Nephron (organoid): ENCODE results near the gene NDUFS6.
A peak's percentile ranks its signal among the peaks of the same experiment; 100 is the strongest.

Experiments
- H3K27ac Mint-ChIP-seq, 3 experiments: 2 replicates each; pipeline ENCODE4 v1.8.0; 2020; ENCODE audit warnings: mixed read lengths in 3 of 3, mild to moderate bottlenecking in 2 of 3, moderate library complexity in 1 of 3
- H3K27me3 Mint-ChIP-seq: 2 replicates; pipeline ENCODE4 v1.8.0; 2021; ENCODE audit warnings: low read depth, mild to moderate bottlenecking, moderate library complexity, mixed read lengths
- H3K36me3 Mint-ChIP-seq: 2 replicates; pipeline ENCODE4 v1.8.0; 2020; ENCODE audit warnings: low read depth, mixed read lengths
- H3K4me1 Mint-ChIP-seq: 2 replicates; pipeline ENCODE4 v1.8.0; 2020; ENCODE audit warnings: mixed read lengths
- H3K4me3 Mint-ChIP-seq, 3 experiments: 2 replicates each; pipeline ENCODE4 v1.8.0; 2020; ENCODE audit warnings: mild to moderate bottlenecking in 3 of 3, mixed read lengths in 3 of 3, moderate library complexity in 2 of 3
- H3K9me3 Mint-ChIP-seq: 2 replicates; pipeline ENCODE4 v1.8.0; 2020; ENCODE audit warnings: mixed read lengths
- TF ChIP-seq, protein P1 (sequence below), 3 experiments: fragments of 200-600 bp; sonication (generic); IDR thresholded peaks; one replicate each; pipeline ENCODE4 v1.5.0; 2021; ENCODE audit warnings: antibody characterized with exemption in 3 of 3; ENCODE audit not compliant: unreplicated experiment in 3 of 3

Gene NDUFS6

DNA sequence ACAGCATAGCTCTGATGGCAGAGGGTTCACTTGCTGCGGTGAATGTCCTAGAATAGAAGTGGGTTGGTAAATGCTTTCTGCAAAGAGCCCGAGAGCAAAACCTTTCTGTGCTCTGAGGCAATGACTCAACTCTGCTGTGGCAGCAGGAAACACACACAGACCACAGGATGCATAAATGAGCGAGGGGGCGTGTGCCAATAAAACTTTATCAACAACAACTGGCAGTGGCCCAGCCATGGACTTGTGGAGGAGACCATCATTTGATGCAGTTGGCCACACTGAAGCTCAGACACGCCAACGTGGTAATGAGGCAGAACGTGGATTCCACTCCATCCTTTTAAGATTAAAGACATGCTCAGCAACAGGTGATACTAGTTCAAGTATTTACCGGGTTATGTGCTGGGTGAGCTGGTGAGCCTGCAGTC lies 8.4 kb upstream of the NDUFS6 start:
- Mint-ChIP-seq H3K27me3 (peaks cover 20% of the 10 kb centered on the region), H3K9me3 (no peaks in the 10 kb centered on the region), H3K4me3 (peak overlapping the region in 1 of 3 experiments; percentile 37), H3K36me3 (peaks cover 11% of the 10 kb centered on the region), H3K27ac (peak overlapping the region in 2 of 3 experiments; percentile 60 to 63), H3K4me1 (peaks cover 35% of the 10 kb centered on the region)
- TF ChIP-seq, protein P1, sequence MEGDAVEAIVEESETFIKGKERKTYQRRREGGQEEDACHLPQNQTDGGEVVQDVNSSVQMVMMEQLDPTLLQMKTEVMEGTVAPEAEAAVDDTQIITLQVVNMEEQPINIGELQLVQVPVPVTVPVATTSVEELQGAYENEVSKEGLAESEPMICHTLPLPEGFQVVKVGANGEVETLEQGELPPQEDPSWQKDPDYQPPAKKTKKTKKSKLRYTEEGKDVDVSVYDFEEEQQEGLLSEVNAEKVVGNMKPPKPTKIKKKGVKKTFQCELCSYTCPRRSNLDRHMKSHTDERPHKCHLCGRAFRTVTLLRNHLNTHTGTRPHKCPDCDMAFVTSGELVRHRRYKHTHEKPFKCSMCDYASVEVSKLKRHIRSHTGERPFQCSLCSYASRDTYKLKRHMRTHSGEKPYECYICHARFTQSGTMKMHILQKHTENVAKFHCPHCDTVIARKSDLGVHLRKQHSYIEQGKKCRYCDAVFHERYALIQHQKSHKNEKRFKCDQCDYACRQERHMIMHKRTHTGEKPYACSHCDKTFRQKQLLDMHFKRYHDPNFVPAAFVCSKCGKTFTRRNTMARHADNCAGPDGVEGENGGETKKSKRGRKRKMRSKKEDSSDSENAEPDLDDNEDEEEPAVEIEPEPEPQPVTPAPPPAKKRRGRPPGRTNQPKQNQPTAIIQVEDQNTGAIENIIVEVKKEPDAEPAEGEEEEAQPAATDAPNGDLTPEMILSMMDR (IDR thresholded peaks at IDR 0.05; ENCODE audit: unreplicated experiment in 3 of 3): no peak

DNA sequence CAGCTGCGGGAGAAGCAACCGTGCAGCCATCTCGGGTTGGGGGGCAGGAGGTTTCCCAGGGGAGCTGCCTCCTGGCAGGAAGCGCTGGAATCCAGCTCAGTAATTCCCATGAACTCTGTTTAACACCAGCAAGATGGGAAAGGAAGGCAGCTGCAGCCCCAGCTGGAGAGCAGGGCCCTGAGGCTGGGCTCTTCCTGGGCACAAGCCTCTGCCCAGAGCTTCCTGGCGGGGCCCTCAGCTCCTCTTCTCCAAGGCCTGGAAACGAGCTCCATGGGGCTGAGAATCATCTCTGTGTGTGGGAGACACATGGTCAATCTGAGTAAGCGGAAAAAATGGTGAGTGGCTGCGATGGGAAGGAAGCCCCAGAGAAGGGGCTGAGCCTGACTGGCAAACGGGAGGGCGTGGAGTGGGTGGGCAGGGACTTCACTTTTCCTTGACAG lies 7.9 kb upstream of the NDUFS6 start:
- H3K9me3 Mint-ChIP-seq: no peaks in the 10 kb centered on the region
- peak overlapping the region in 2 of 3 experiments; percentile 40 to 47 for H3K4me3 Mint-ChIP-seq
- H3K27ac Mint-ChIP-seq: peak overlapping the region in 1 of 3 experiments; percentile 63

DNA sequence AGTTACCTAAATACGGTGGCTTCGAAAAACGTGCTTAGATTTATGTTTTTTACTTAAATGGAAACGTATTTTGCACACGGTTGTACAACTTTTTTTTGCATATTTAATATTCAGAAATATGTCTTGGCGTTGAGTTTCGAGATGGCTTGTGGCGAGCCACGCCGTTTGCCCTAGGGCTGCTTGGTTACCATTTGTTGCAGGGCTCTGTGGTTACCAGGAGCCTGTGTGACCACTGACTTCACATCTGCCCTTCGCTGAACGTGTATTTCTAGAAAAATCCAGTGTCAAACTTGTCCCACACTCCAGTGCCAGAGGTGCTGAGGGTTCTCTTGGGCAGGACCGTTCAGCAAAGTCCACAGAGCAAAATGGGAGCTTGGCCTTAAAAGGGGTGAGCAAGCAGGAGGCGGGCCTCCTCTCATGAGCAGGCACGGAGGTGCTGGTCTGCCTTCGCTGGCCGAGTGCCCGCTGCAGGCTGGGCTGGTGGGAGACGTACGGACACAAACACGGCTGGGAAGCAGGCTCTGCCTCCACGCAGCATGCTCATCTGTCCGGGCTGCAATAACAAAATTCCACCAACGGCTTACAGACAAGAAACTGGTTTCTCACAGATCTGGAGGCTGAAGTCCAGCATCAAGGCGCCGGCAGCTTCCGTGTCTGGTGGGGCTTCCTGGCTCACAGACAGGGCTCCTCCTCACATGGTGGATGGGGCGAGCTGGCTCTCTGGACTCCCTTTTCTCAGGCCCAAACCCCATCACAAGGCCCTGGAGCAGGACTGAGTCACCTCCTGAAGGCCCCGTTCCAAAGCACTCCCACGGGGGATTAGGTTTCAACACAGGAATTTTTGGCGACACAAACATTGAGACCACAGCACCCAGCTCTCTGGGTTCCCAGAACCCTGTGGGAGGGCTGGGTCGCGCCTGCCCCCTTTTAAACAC lies 7.0 kb upstream of the NDUFS6 start:
- Mint-ChIP-seq H3K36me3 (peaks cover 16% of the 10 kb centered on the region), H3K4me1 (peaks cover 44% of the 10 kb centered on the region), H3K4me3 (no peak overlapping the region), H3K27ac (no peak overlapping the region), H3K27me3 (peaks cover 14% of the 10 kb centered on the region), H3K9me3 (no peaks in the 10 kb centered on the region)
- TF ChIP-seq, protein P1 (IDR thresholded peaks at IDR 0.05; ENCODE audit: unreplicated experiment in 3 of 3): no peak

More for the DNA sequence above, 7.9 kb upstream of the NDUFS6 start:
- TF ChIP-seq, protein P1 (IDR thresholded peaks at IDR 0.05; ENCODE audit: unreplicated experiment in 3 of 3): no peak
- peaks cover 13% of the 10 kb centered on the region for H3K36me3 Mint-ChIP-seq
- H3K27me3 Mint-ChIP-seq: peaks cover 15% of the 10 kb centered on the region
- H3K4me1 Mint-ChIP-seq: peaks cover 36% of the 10 kb centered on the region

DNA sequence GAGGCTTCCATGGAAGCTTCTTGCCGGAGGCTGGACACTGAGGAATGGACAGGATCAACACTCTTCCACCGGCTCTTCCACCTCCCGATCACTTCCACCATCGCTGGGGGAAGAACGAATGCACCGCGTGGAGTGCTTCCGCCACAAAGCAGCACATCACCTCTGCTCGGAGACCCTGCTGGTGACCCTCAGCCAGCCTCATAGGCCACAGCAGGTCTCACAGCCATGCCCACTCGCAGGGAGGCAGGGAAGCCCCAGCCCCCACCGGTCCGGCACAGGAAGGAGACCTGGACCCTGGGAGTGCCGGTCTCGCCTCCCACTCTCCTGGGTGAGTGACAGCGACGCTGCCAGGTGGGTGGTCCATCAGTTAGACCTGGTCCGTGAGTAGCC lies 6.3 kb upstream of the NDUFS6 start:
- Mint-ChIP-seq H3K36me3 (peaks cover 16% of the 10 kb centered on the region), H3K4me1 (peaks cover 41% of the 10 kb centered on the region), H3K9me3 (no peaks in the 10 kb centered on the region), H3K4me3 (peak overlapping the region in 1 of 3 experiments; percentile 22), H3K27me3 (peaks cover 8% of the 10 kb centered on the region), H3K27ac (no peak overlapping the region)
- TF ChIP-seq, protein P1 (IDR thresholded peaks at IDR 0.05; ENCODE audit: unreplicated experiment in 3 of 3): no peak

DNA sequence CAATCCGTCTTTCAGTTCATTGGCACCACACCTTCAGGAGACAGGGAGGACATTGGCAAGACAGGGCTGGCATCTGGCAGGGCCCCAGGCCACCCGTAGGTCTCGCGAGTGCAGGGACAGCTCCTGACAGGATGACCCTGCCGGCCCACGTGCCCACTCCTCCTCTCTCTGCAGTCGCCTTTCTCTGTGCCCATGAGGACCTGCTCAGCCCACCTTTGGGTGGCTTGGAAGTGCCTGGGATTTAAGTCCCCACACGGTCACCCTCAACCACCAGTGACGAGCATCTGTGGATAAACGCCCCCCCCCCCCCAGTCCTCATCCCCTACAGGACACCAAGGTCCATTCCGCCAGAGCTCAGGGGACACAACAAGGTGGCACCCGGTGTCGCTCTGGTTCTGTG lies 5.7 kb upstream of the NDUFS6 start:
- TF ChIP-seq, protein P1 (IDR thresholded peaks at IDR 0.05; ENCODE audit: unreplicated experiment in 3 of 3): no peak
- peaks cover 3% of the 10 kb centered on the region for H3K27me3 Mint-ChIP-seq

More for the DNA sequence above, 5.7 kb upstream of the NDUFS6 start:
- no peak overlapping the region for H3K27ac Mint-ChIP-seq
- H3K4me1 Mint-ChIP-seq: peaks cover 41% of the 10 kb centered on the region
- H3K4me3 Mint-ChIP-seq: peak overlapping the region in 2 of 3 experiments; percentile 10 to 22
- peaks cover 16% of the 10 kb centered on the region for H3K36me3 Mint-ChIP-seq
- no peaks in the 10 kb centered on the region for H3K9me3 Mint-ChIP-seq
